LNCAP (cell line): Measurements from ENCODE around the gene WDR36.

Source experiments
- CTCF ChIP-seq: fragments of 450-650 bp; IDR thresholded peaks from 2 replicates; pipeline ENCODE4 v1.5.1; 2017; ENCODE audit warnings: mild to moderate bottlenecking

The WDR36 gene

GRCh38 chr5:111092062-111092853, at the start of gene WDR36:
Gene WDR36, plus strand, starts transcription at chr5:111092348. Its CDS starts 109 bp downstream, at chr5:111092457.
- no peak for TF ChIP-seq CTCF

- no peak for TF ChIP-seq CTCF
These were observed 48.2 kb upstream of the WDR36 start for GRCh38 chr5:111043712-111044506.

GRCh38 chr5:111058064-111058463, 34.1 kb upstream of the WDR36 start:
- no peak for TF ChIP-seq CTCF

GRCh38 chr5:111060169-111060568, 32.0 kb upstream of the WDR36 start:
- no peak for TF ChIP-seq CTCF

- TF ChIP-seq CTCF: no peak
These were observed 30.5 kb upstream of the WDR36 start for GRCh38 chr5:111061618-111062017.

GRCh38 chr5:111063709-111064322, 28.3 kb upstream of the WDR36 start:
- TF ChIP-seq CTCF: peak; percentile 86

- no peak for TF ChIP-seq CTCF
These were observed 25.7 kb upstream of the WDR36 start for GRCh38 chr5:111066261-111066938.
